DOHH2 (cell line): ENCODE data around the gene OXGR1.

Experiments
- H3F3A ChIP-seq: fragments of 200-600 bp; sonication (generic), shearing (Covaris generic); 2 replicates; pipeline ENCODE4 v1.6.0; 2016; ENCODE audit warnings: antibody characterized with exemption, mild to moderate bottlenecking; ENCODE audit not compliant: control insufficient read depth, insufficient read depth
- H3K27ac ChIP-seq: fragments of 200-600 bp; sonication (generic); 2 replicates; pipeline ENCODE4 v1.5.1; 2014; ENCODE audit warnings: low read depth, mild to moderate bottlenecking, low read length, moderate library complexity
- H3K27me3 ChIP-seq: fragments of 200-600 bp; sonication (generic); 2 replicates; pipeline ENCODE4 v1.6.1; 2014; ENCODE audit warnings: mild to moderate bottlenecking, low read length, mixed read lengths; ENCODE audit not compliant: control insufficient read depth
- H3K36me3 ChIP-seq: fragments of 200-600 bp; sonication (generic); 2 replicates; pipeline ENCODE4 v1.6.1; 2014; ENCODE audit warnings: mild to moderate bottlenecking, low read length, moderate library complexity, mixed read lengths; ENCODE audit not compliant: control insufficient read depth
- H3K4me1 ChIP-seq: fragments of 200-600 bp; sonication (generic); 2 replicates; pipeline ENCODE4 v1.6.1; 2014; ENCODE audit warnings: mild to moderate bottlenecking, low read length, mixed read lengths; ENCODE audit not compliant: control insufficient read depth
- H3K4me2 ChIP-seq: fragments of 200-600 bp; sonication (generic); 2 replicates; pipeline ENCODE4 v1.6.0; 2014; ENCODE audit warnings: mild to moderate bottlenecking, low read length, moderate library complexity
- H3K4me3 ChIP-seq: fragments of 200-600 bp; sonication (generic); 2 replicates; pipeline ENCODE4 v1.5.1; 2014; ENCODE audit warnings: mild to moderate bottlenecking, low read length, mixed read lengths
- H3K79me2 ChIP-seq: fragments of 200-600 bp; sonication (generic); 2 replicates; pipeline ENCODE4 v1.6.1; 2014; ENCODE audit warnings: mild to moderate bottlenecking, low read length, mixed read lengths; ENCODE audit not compliant: control insufficient read depth
- H3K9me2 ChIP-seq: fragments of 200-600 bp; sonication (generic); replicated peaks from 2 replicates; pipeline ENCODE4 v1.6.1; 2014; ENCODE audit warnings: mild to moderate bottlenecking, low read length, mixed read lengths; ENCODE audit not compliant: control insufficient read depth
- H3K9me3 ChIP-seq: fragments of 200-600 bp; sonication (generic); 2 replicates; pipeline ENCODE4 v1.6.1; 2014; ENCODE audit warnings: antibody characterized with exemption, low read length, mixed read lengths; ENCODE audit not compliant: control insufficient read depth, insufficient read depth
- H4K20me1 ChIP-seq: fragments of 200-600 bp; sonication (generic); 2 replicates; pipeline ENCODE4 v1.6.0; 2014; ENCODE audit warnings: low read depth, mild to moderate bottlenecking, antibody characterized with exemption, low read length, moderate library complexity; ENCODE audit not compliant: control insufficient read depth, insufficient read depth
- CTCF ChIP-seq: fragments of 200-600 bp; sonication (generic); IDR thresholded peaks from one replicate; pipeline ENCODE4 v1.5.1; 2014; ENCODE audit warnings: antibody characterized with exemption, mild to moderate bottlenecking, low read depth, low read length; ENCODE audit not compliant: poor library complexity, severe bottlenecking
- EZH2phosphoT487 ChIP-seq: fragments of 200-600 bp; sonication (generic); IDR thresholded peaks from 2 replicates; pipeline ENCODE4 v1.6.1; 2017; ENCODE audit warnings: borderline replicate concordance, mild to moderate bottlenecking, antibody characterized with exemption, low read length, moderate library complexity, mixed read lengths

OXGR1 gene

GRCh38 chr13:96998051-96998450 is 3.8 kb upstream of the OXGR1 start:
- no peak overlapping the region for H3K4me2 ChIP-seq
- H3K36me3 ChIP-seq, result no peaks in the 10 kb centered on the region
- no peak overlapping the region for H3K4me3 ChIP-seq
- no peaks in the 10 kb centered on the region for H3K9me2 ChIP-seq
- no peaks in the 10 kb centered on the region for H4K20me1 ChIP-seq
- H3K9me3 ChIP-seq, result no peaks in the 10 kb centered on the region
- H3F3A ChIP-seq, result no peaks in the 10 kb centered on the region
- no peak overlapping the region for H3K27ac ChIP-seq
- no peak for TF ChIP-seq CTCF
- TF ChIP-seq EZH2phosphoT487, result no peak
- peaks cover 36% of the 10 kb centered on the region for H3K4me1 ChIP-seq
- H3K79me2 ChIP-seq, result no peaks in the 10 kb centered on the region
- no peaks in the 10 kb centered on the region for H3K27me3 ChIP-seq

- no peaks in the 10 kb centered on the region for H3K79me2 ChIP-seq
- H3K9me3 ChIP-seq, result no peaks in the 10 kb centered on the region
- no peaks in the 10 kb centered on the region for H3K36me3 ChIP-seq
- H3K9me2 ChIP-seq, result no peaks in the 10 kb centered on the region
- no peaks in the 10 kb centered on the region for H3K27me3 ChIP-seq
- H4K20me1 ChIP-seq, result no peaks in the 10 kb centered on the region
- TF ChIP-seq EZH2phosphoT487 (no peak), CTCF (no peak)
- no peak overlapping the region for H3K4me3 ChIP-seq
- no peaks in the 10 kb centered on the region for H3F3A ChIP-seq
- peaks cover 33% of the 10 kb centered on the region for H3K4me1 ChIP-seq
- no peak overlapping the region for H3K27ac ChIP-seq
- H3K4me2 ChIP-seq, result peak overlapping the region; percentile 8; the same call in 1 of the 2 replicates
These were observed 2.6 kb upstream of the OXGR1 start for GRCh38 chr13:96996886-96997285.

GRCh38 chr13:96996107-96996506 is 1.8 kb upstream of the OXGR1 start:
- Histone ChIP-seq H3K27me3 (no peaks in the 10 kb centered on the region), H3K4me2 (no peak overlapping the region)

More at GRCh38 chr13:96996107-96996506, 1.8 kb upstream of the OXGR1 start:
- Histone ChIP-seq H3K4me1 (peaks cover 25% of the 10 kb centered on the region), H4K20me1 (no peaks in the 10 kb centered on the region), H3K9me2 (no peaks in the 10 kb centered on the region), H3K36me3 (no peaks in the 10 kb centered on the region), H3K4me3 (no peak overlapping the region), H3K27ac (no peak overlapping the region), H3F3A (no peaks in the 10 kb centered on the region), H3K79me2 (no peaks in the 10 kb centered on the region), H3K9me3 (no peaks in the 10 kb centered on the region)
- TF ChIP-seq CTCF, result no peak
- no peak for TF ChIP-seq EZH2phosphoT487
